Suprapubic skin (tissue), 4 donors: ENCODE measurements around the gene DNAH12.

Experiments
- EP300 ChIP-seq: sonication (generic); formaldehyde crosslinking; IDR thresholded peaks from one replicate; pipeline ENCODE4 v1.6.1; 2017; ENCODE audit warnings: antibody characterized with exemption
- POLR2A ChIP-seq, 2 donors: fragments of 450-650 bp; IDR thresholded peaks; one replicate each; pipeline ENCODE4 v1.6.1; 2017; ENCODE audit warnings: antibody characterized with exemption in 2 of 2, mild to moderate bottlenecking in 2 of 2, moderate library complexity in 2 of 2
- POLR2AphosphoS5 ChIP-seq, 3 donors: sonication (generic); formaldehyde crosslinking; IDR thresholded peaks; one replicate each; pipeline ENCODE4 v1.6.1; 2017; ENCODE audit warnings: antibody characterized with exemption in 3 of 3
- TF ChIP-seq, protein P1 (sequence below), 2 donors: fragments of 200-600 bp in 1 of 2; fragments of 450-650 bp in 1 of 2; sonication (generic) in 1 of 2; IDR thresholded peaks; one replicate each; pipeline ENCODE4 v1.5.1; 2016 to 2019; ENCODE audit warnings: antibody characterized with exemption in 2 of 2, mild to moderate bottlenecking in 1 of 2, moderate library complexity in 1 of 2

DNA sequence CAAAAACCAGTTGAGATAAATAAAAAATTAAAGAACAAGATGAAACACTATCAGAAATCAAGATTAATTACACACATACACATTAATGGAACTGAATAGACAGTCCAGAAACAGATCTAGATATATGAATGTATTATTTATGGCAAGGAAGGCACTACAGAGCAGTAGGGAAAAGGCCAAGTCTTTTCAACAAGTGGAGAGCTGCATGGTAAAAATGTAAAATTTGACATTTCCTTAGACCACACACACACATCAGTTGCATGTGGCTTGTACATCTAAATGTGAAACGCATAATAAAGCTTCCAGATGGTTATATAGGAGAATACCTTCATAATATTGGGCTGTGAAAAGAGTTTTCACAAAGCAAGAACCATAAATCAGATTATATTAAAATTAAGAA lies 193.9 kb downstream of the DNAH12 start:
- TF ChIP-seq, protein P1, sequence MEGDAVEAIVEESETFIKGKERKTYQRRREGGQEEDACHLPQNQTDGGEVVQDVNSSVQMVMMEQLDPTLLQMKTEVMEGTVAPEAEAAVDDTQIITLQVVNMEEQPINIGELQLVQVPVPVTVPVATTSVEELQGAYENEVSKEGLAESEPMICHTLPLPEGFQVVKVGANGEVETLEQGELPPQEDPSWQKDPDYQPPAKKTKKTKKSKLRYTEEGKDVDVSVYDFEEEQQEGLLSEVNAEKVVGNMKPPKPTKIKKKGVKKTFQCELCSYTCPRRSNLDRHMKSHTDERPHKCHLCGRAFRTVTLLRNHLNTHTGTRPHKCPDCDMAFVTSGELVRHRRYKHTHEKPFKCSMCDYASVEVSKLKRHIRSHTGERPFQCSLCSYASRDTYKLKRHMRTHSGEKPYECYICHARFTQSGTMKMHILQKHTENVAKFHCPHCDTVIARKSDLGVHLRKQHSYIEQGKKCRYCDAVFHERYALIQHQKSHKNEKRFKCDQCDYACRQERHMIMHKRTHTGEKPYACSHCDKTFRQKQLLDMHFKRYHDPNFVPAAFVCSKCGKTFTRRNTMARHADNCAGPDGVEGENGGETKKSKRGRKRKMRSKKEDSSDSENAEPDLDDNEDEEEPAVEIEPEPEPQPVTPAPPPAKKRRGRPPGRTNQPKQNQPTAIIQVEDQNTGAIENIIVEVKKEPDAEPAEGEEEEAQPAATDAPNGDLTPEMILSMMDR (IDR thresholded peaks at IDR 0.05) = no peak
- TF ChIP-seq EP300 = no peak
- no peak for TF ChIP-seq POLR2AphosphoS5 (IDR thresholded peaks at IDR 0.05)
- no peak for TF ChIP-seq POLR2A (IDR thresholded peaks at IDR 0.05)
